Body of pancreas (tissue), 4 donors: ENCODE data around the gene KLK5. TPM values are rescaled to one million over a fixed set of nuclear protein-coding genes. Genes with fewer than 3 reads are reported as not detected.

ENCODE experiments used
- ATAC-seq: fragments of 150-250 bp; one replicate; pipeline ENCODE4 v1.9.1; 2016
- DNase-seq, 4 donors: peaks; one replicate each; pipeline ENCODE4 v3.0.0-alpha.2; 2019
- H3K27ac ChIP-seq, 4 donors: fragments of 200-600 bp; sonication (generic); 1 replicate in 3 of 4; 2 replicates in 1 of 4; pipeline versions ENCODE4 v1.5.1 to v1.6.1; 2016 to 2019; ENCODE audit warnings: mild to moderate bottlenecking in 1 of 4, mixed read lengths in 1 of 4, moderate library complexity in 1 of 4
- H3K27me3 ChIP-seq, 2 donors: fragments of 200-600 bp; sonication (generic); one replicate each; pipeline ENCODE4 v1.6.0; 2016; ENCODE audit warnings: mild to moderate bottlenecking in 1 of 2
- H3K36me3 ChIP-seq, 2 donors: fragments of 200-600 bp; sonication (generic); replicated peaks in 1 of 2; 2 replicates each; pipeline ENCODE4 v1.5.1; 2016; ENCODE audit warnings: low read depth in 2 of 2; ENCODE audit not compliant: insufficient read depth in 1 of 2
- H3K4me1 ChIP-seq: fragments of 200-600 bp; sonication (generic); one replicate; pipeline ENCODE4 v1.6.0; 2016
- H3K4me3 ChIP-seq, 2 donors: fragments of 200-600 bp; sonication (generic); 1 replicate in 1 of 2; 2 replicates in 1 of 2; pipeline ENCODE4 v1.5.1; 2016 to 2019
- H3K9me3 ChIP-seq, 3 donors: fragments of 200-600 bp; sonication (generic); 1 replicate in 2 of 3; 2 replicates in 1 of 3; pipeline ENCODE4 v1.5.1; 2016
- CTCF ChIP-seq, 7 experiments: fragments of 450-650 bp in 4 of 7; fragments of 200-600 bp in 3 of 7; sonication (generic) in 3 of 7; IDR thresholded peaks; one replicate each; pipeline ENCODE4 v1.5.1; 2016 to 2019; ENCODE audit warnings: antibody characterized with exemption in 7 of 7
- POLR2A ChIP-seq, 3 donors: fragments of 450-650 bp; IDR thresholded peaks; one replicate each; pipeline ENCODE4 v1.6.1; 2016; ENCODE audit warnings: antibody characterized with exemption in 3 of 3, mild to moderate bottlenecking in 2 of 3
- WGBS, 2 donors: methylation state at CpG; one replicate each; pipeline ENCODE4 v1.1.5; 2017; 5-methylcytosine and 5-hydroxymethylcytosine counted together
- intact Hi-C: fragments of 100-400 bp; cut with DNase I; formaldehyde crosslinking; loops from one replicate; pipeline ENCODE4 v1.15.1; 2023
- total RNA-seq, 2 donors: library from RNA; depleted of rRNA; stranded (reverse); fragments of >200 nt; gene quantifications; one replicate each; pipeline ENCODE4 v1.1.0, GENCODE V29; 2016

The KLK5 gene
- not detected for total RNA-seq

- Histone ChIP-seq H3K4me1 (no peaks in the 10 kb centered on the region), H3K4me3 (no peak within 1 kb of the TSS), H3K27me3 (no peaks in the 10 kb centered on the region), H3K9me3 (no peaks in the 10 kb centered on the region), H3K27ac (no peak within 1 kb of the TSS), H3K36me3 (no peaks in the 10 kb centered on the region)
- intact Hi-C loops = no loop called here
- ATAC-seq (no peak), DNase-seq (no peak)
- no peak for TF ChIP-seq CTCF (IDR thresholded peaks at IDR 0.05)
- TF ChIP-seq POLR2A (IDR thresholded peaks at IDR 0.05) = no peak
- 13 to 20% methylated on average over 1 to 7 of the region's 7 CpGs for WGBS, 2 donors
Observed at GRCh38 chr19:50952910-50953309, at the start of gene KLK5. Gene KLK5 (minus strand): TSS chr19:50953038. CDS start chr19:50952657, 381 bp downstream.

- TF ChIP-seq CTCF (IDR thresholded peaks at IDR 0.05) = no peak
- DNase-seq (no peak), ATAC-seq (no peak)
- no peaks in the 10 kb centered on the region for H3K9me3 ChIP-seq
- no peaks in the 10 kb centered on the region for H3K4me1 ChIP-seq
- H3K27me3 ChIP-seq = no peaks in the 10 kb centered on the region
- 37 to 48% methylated on average over 12 of the region's 12 CpGs for WGBS, 2 donors
- no peak overlapping the region for H3K27ac ChIP-seq
- no peaks in the 10 kb centered on the region for H3K36me3 ChIP-seq
- H3K4me3 ChIP-seq = no peak overlapping the region
- intact Hi-C loops = no loop called here
Observed at GRCh38 chr19:51002089-51002532, 49.3 kb upstream of the KLK5 start.

GRCh38 chr19:51001515-51001914, 48.7 kb upstream of the KLK5 start, which contains the start of gene KLK8:
Gene KLK8 (minus strand): TSS chr19:51001604. CDS start chr19:51001167, 437 bp downstream.
- H3K27me3 ChIP-seq = no peaks in the 10 kb centered on the region
- no peak for ATAC-seq
- 25 to 42% methylated on average over 6 to 7 of the region's 7 CpGs for WGBS, 2 donors
- no peak within 1 kb of the TSS for H3K4me3 ChIP-seq
- no peak for TF ChIP-seq POLR2A (IDR thresholded peaks at IDR 0.05)
- TF ChIP-seq CTCF (IDR thresholded peaks at IDR 0.05) = no peak
- no peaks in the 10 kb centered on the region for H3K4me1 ChIP-seq
- intact Hi-C loops = no loop called here
- no peak for DNase-seq
- no peaks in the 10 kb centered on the region for H3K9me3 ChIP-seq
- no peak within 1 kb of the TSS for H3K27ac ChIP-seq
- H3K36me3 ChIP-seq = no peaks in the 10 kb centered on the region

GRCh38 chr19:51000981-51001380, 48.1 kb upstream of the KLK5 start:
- Histone ChIP-seq H3K4me1 (no peaks in the 10 kb centered on the region), H3K36me3 (no peaks in the 10 kb centered on the region)
- no peak for ATAC-seq

More at GRCh38 chr19:51000981-51001380, 48.1 kb upstream of the KLK5 start:
- H3K9me3 ChIP-seq = no peaks in the 10 kb centered on the region
- H3K27me3 ChIP-seq = no peaks in the 10 kb centered on the region
- H3K27ac ChIP-seq = no peak overlapping the region
- no peak for DNase-seq
- TF ChIP-seq POLR2A (IDR thresholded peaks at IDR 0.05) (no peak), CTCF (IDR thresholded peaks at IDR 0.05) (no peak)
- no peak overlapping the region for H3K4me3 ChIP-seq
- WGBS, 2 donors = 14 to 18% methylated on average over 16 of the region's 16 CpGs
- intact Hi-C loops = no loop called here
